Upper lobe of right lung (tissue), 1 donor: ENCODE results near the gene DNAJC22. TPM values are rescaled to one million over a fixed set of nuclear protein-coding genes. Genes with fewer than 3 reads are reported as not detected.
"Not testable (repeated sequence)": the region's sequence is repeated elsewhere in the genome, so short reads cannot be mapped to it uniquely, and the experiment has no call there.

Experiments
- ATAC-seq: fragments of 200-7000 bp; cut with Tn5 transposase; one replicate; pipeline ENCODE4 v1.9.1; 2020; ENCODE audit warnings: mild to moderate bottlenecking, moderate library complexity
- DNase-seq: peaks from one replicate; pipeline ENCODE4 v3.0.0-alpha.2; 2020
- H3K27ac ChIP-seq: fragments of 200-600 bp; one replicate; pipeline ENCODE4 v1.8.0; 2022
- H3K27me3 ChIP-seq: fragments of 200-600 bp; one replicate; pipeline ENCODE4 v1.8.0; 2022; ENCODE audit warnings: mild to moderate bottlenecking
- H3K36me3 ChIP-seq: fragments of 200-600 bp; one replicate; pipeline ENCODE4 v1.8.0; 2022
- H3K4me1 ChIP-seq: fragments of 200-600 bp; one replicate; pipeline ENCODE4 v1.8.0; 2022
- H3K4me3 ChIP-seq: fragments of 200-600 bp; one replicate; pipeline ENCODE4 v1.8.0; 2022; ENCODE audit warnings: mild to moderate bottlenecking
- H3K9me3 ChIP-seq: fragments of 200-600 bp; one replicate; pipeline ENCODE4 v1.8.0; 2022
- CTCF ChIP-seq: fragments of 200-600 bp; IDR thresholded peaks from one replicate; pipeline ENCODE4 v1.8.0; 2022; ENCODE audit warnings: antibody characterized with exemption
- intact Hi-C: fragments of 100-400 bp; cut with DNase I; formaldehyde crosslinking; loops from one replicate; pipeline ENCODE4 v1.11.0; 2022
- total RNA-seq: library from RNA; stranded (reverse); fragmentation: NEBNext Ultra II Directional; extraction: Animal tissue kit (Norgen Biotek cat#: 25700); gene quantifications from one replicate; pipeline ENCODE4 v1.2.1, GENCODE V29; 2021
- donor health status: DM: no; HTN: yes; CAD: no; lungs with severe emphysema.

The DNAJC22 gene
- total RNA-seq, 1 donor from 2014 or later: 0.67 TPM

- H3K9me3 ChIP-seq: no peaks in the 10 kb centered on the region
- H3K4me1 ChIP-seq: no peaks in the 10 kb centered on the region
- TF ChIP-seq CTCF: no peak
- no peak overlapping the region for H3K27ac ChIP-seq
- no peak for ATAC-seq
- no peak overlapping the region for H3K4me3 ChIP-seq
- no peaks in the 10 kb centered on the region for H3K36me3 ChIP-seq
- intact Hi-C loops: no loop called here
- DNase-seq: no peak
- peaks cover 14% of the 10 kb centered on the region for H3K27me3 ChIP-seq
These were observed 40.8 kb upstream of the DNAJC22 start for GRCh38 chr12:49305762-49306510.

GRCh38 chr12:49309386-49309785 lies 37.3 kb upstream of the DNAJC22 start:
- H3K4me1 ChIP-seq: no peaks in the 10 kb centered on the region
- H3K27ac ChIP-seq: no peak overlapping the region
- intact Hi-C loops: no loop called here
- peak; percentile 17 for DNase-seq
- no peak for ATAC-seq
- TF ChIP-seq CTCF: no peak
- H3K36me3 ChIP-seq: no peaks in the 10 kb centered on the region
- H3K9me3 ChIP-seq: no peaks in the 10 kb centered on the region
- no peak overlapping the region for H3K4me3 ChIP-seq
- H3K27me3 ChIP-seq: peaks cover 20% of the 10 kb centered on the region

- ATAC-seq, H3K36me3 ChIP-seq, H3K9me3 ChIP-seq, H3K27ac ChIP-seq, H3K4me3 ChIP-seq, H3K4me1 ChIP-seq, intact Hi-C loops, DNase-seq: not testable (repeated sequence)
- peaks cover 20% of the 10 kb centered on the region for H3K27me3 ChIP-seq
These were observed 36.2 kb upstream of the DNAJC22 start for GRCh38 chr12:49310451-49311000.

- intact Hi-C loops: no loop called here
- ATAC-seq (no peak), DNase-seq (peak; percentile 3)
- no peak for TF ChIP-seq CTCF
- no peaks in the 10 kb centered on the region for H3K9me3 ChIP-seq
- no peaks in the 10 kb centered on the region for H3K4me1 ChIP-seq
- no peaks in the 10 kb centered on the region for H3K36me3 ChIP-seq
- no peak overlapping the region for H3K4me3 ChIP-seq
- H3K27ac ChIP-seq: no peak overlapping the region
- peaks cover 6% of the 10 kb centered on the region for H3K27me3 ChIP-seq
These were observed 31.9 kb upstream of the DNAJC22 start for GRCh38 chr12:49314811-49315210.

GRCh38 chr12:49317118-49317517 lies 29.6 kb upstream of the DNAJC22 start:
- H3K36me3 ChIP-seq, H3K9me3 ChIP-seq, ATAC-seq, intact Hi-C loops, H3K27me3 ChIP-seq, H3K4me3 ChIP-seq, H3K27ac ChIP-seq, H3K4me1 ChIP-seq: not testable (repeated sequence)
- DNase-seq: peak; percentile 13

- ATAC-seq, H3K27ac ChIP-seq, H3K27me3 ChIP-seq, intact Hi-C loops, H3K36me3 ChIP-seq, H3K9me3 ChIP-seq, H3K4me3 ChIP-seq, DNase-seq: not testable (repeated sequence)
- H3K4me1 ChIP-seq: peaks cover 11% of the 10 kb centered on the region
These were observed 26.1 kb upstream of the DNAJC22 start for GRCh38 chr12:49320411-49321103.

- no peak for DNase-seq
- Histone ChIP-seq H3K36me3 (no peaks in the 10 kb centered on the region), H3K4me1 (peaks cover 11% of the 10 kb centered on the region), H3K4me3 (peak overlapping the region; percentile 77), H3K9me3 (no peaks in the 10 kb centered on the region), H3K27ac (peak overlapping the region; percentile 59), H3K27me3 (no peaks in the 10 kb centered on the region)
- no peak for TF ChIP-seq CTCF
- intact Hi-C loops: no loop called here
- no peak for ATAC-seq
These were observed 24.4 kb upstream of the DNAJC22 start for GRCh38 chr12:49322367-49322707.
